NCI-H187 treated with DMSO at 0.1 percent for 48 hours (cell line): Measurements from ENCODE around the gene CHST9.
"Not testable (repeated sequence)": the region's sequence is repeated elsewhere in the genome, so short reads cannot be mapped to it uniquely, and the experiment has no call there.

ENCODE experiments used
- DNase-seq: peaks from one replicate; lab custom pipeline; 2025; lab: John Stamatoyannopoulos, UW

The CHST9 gene

GRCh38 chr18:27004056-27004829, 180.9 kb downstream of the CHST9 start:
- DNase-seq: no peak

- DNase-seq: no peak
These were observed 185.3 kb downstream of the CHST9 start for GRCh38 chr18:26999797-27000196.

GRCh38 chr18:26993568-26993967, 191.5 kb downstream of the CHST9 start:
- no peak for DNase-seq

- no peak for DNase-seq
These were observed 192.2 kb downstream of the CHST9 start for GRCh38 chr18:26992926-26993325.

- no peak for DNase-seq
These were observed 195.3 kb downstream of the CHST9 start for GRCh38 chr18:26989842-26990241.

- no peak for DNase-seq
These were observed 203.6 kb downstream of the CHST9 start for GRCh38 chr18:26981360-26982082.

- DNase-seq: no peak
These were observed 206.2 kb downstream of the CHST9 start for GRCh38 chr18:26978812-26979341.

GRCh38 chr18:26977781-26978180, 207.3 kb downstream of the CHST9 start:
- DNase-seq: no peak

GRCh38 chr18:26976206-26976605, 208.9 kb downstream of the CHST9 start:
- no peak for DNase-seq

- DNase-seq: not testable (repeated sequence)
These were observed 212.6 kb downstream of the CHST9 start for GRCh38 chr18:26972549-26972948.

GRCh38 chr18:26971409-26971808, 213.7 kb downstream of the CHST9 start:
- no peak for DNase-seq

- DNase-seq: no peak
These were observed 214.5 kb downstream of the CHST9 start for GRCh38 chr18:26970637-26971036.

- DNase-seq: no peak
These were observed 219.9 kb downstream of the CHST9 start for GRCh38 chr18:26965206-26965605.

- DNase-seq: no peak
These were observed 221.8 kb downstream of the CHST9 start for GRCh38 chr18:26963292-26963691.

GRCh38 chr18:26961839-26962238, 223.3 kb downstream of the CHST9 start:
- no peak for DNase-seq

GRCh38 chr18:26960911-26961310, 224.2 kb downstream of the CHST9 start:
- DNase-seq: no peak

- DNase-seq: no peak
These were observed 228.2 kb downstream of the CHST9 start for GRCh38 chr18:26956863-26957262.

- DNase-seq: no peak
These were observed 236.4 kb downstream of the CHST9 start for GRCh38 chr18:26948703-26949102.

GRCh38 chr18:26943906-26944305, 241.2 kb downstream of the CHST9 start:
- no peak for DNase-seq

- no peak for DNase-seq
These were observed 243.5 kb downstream of the CHST9 start for GRCh38 chr18:26941584-26941983.

- DNase-seq: no peak
These were observed 244.2 kb downstream of the CHST9 start for GRCh38 chr18:26940744-26941398.

- no peak for DNase-seq
These were observed 253.4 kb downstream of the CHST9 start for GRCh38 chr18:26931659-26932058.

- no peak for DNase-seq
These were observed 254.5 kb downstream of the CHST9 start for GRCh38 chr18:26930630-26931029.
